ENCODE data around the gene APMAP.
"Not testable (repeated sequence)": the region's sequence is repeated elsewhere in the genome, so short reads cannot be mapped to it uniquely, and the experiment has no call there.

The APMAP gene

DNA sequence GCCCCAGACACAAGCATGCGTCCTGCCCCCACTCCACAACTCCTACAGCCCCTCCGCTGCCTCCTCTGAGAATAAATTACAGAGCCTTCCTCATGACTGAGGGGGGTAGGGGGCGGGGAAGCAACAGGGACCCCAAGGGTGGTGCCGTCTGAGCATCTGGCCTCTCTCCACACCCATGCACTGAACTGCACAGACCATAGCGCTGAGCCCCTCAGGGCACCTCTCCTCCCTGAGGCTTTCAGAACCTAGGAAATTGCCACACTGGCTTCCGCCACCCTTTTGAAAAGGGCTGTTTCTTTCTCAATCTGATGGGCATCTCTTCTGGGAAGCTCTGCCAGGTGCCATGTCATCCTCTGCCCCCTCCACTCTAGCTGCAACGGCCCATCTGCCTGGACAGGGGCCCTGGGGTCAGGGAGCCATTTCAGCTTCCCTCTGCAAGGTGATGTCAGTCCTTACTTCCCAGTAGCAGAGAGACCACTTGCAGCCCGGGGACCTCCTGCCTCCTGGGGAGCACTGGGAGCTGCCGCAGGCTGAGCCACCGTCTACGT lies 40.9 kb downstream of the APMAP start:
- no peak for DNase-seq (ENCODE audit: low read depth)

DNA sequence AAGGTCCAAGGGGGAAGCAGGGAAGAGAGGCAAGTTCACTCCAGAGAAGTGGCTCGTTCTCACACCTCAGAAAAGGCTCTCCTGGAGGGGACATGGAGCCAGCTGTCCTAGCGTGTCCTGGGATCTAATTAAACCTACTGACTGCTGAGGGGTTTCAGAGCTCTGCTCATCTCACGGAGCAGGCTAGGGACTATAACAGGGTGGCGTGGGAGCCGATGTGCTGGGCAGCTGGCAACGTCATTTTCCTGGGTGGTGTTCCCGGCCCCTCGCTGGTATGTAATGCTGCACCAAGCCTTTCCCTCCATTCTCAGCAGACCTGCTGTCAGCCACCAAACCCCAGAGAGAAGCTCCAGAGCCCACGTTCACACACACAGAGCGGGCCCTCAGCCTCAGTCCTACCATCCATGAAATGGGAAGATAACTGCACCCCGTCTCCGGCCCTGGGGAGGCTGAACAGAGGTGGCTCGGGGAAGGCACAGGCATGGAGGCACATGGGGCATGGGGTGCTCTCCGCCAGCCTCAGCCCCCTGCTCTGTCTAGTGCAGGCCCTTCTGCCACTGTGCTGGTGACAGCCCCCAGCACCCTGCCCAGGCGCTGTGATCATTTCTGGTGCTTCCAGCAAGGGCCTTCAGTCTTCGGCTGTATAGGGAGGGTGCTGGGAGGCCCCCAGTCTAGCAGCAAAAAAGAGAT lies 41.6 kb downstream of the APMAP start:
- DNase-seq (ENCODE audit: low read depth), result no peak

DNA sequence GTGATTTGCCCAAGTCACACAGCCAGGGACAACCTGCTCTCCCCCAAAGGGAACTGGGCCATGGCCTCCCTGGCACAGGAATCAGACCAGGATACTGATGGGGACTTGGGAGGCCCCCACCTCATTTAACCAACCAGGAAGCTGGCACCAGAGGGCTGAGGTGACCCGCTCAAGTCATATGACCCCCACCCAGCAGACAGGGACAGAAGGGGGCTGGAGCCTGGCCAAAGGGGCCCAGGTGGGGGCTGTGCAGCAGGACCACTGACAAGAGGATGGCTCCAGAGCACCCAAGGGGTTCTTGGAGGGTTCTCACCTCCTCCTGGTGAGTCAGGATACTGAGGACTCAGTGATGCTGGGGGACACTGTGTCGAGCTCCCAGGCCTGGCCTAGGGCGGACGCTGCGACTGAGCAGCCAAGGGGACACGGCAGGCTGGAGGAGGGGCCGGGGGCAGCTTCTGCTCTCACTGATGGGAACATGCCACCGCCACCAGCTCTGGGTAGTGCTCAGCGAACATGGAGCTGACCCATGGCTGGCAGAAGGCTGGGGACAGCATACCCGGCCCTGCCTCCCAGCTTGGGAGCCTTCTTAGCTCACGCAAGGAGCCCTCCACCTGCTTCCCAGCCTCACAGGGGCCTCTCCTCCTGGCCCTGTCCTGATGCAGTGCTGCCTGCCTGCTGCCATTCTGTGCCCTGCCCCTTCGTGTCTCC lies 42.3 kb downstream of the APMAP start:
- no peak for DNase-seq (ENCODE audit: low read depth)

DNA sequence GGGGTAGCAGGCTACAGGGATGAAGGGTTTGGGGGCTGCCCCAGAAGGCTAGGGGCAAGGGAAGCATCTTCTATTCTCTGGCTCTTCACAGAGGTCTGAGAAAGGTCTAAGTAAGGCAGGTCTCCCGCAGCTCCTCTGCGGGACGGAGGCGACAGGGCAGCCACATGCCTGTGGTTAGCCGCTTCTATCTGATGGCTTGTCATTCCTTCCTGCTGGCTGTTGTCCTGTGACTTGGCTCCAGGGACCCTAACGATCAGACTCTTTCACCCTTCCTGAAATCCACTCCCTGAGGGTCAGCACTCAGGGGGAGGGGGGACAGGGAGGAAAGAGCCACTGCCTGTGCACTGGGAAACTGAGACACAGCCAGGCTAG lies 42.8 kb downstream of the APMAP start:
- DNase-seq (ENCODE audit: low read depth), result no peak

DNA sequence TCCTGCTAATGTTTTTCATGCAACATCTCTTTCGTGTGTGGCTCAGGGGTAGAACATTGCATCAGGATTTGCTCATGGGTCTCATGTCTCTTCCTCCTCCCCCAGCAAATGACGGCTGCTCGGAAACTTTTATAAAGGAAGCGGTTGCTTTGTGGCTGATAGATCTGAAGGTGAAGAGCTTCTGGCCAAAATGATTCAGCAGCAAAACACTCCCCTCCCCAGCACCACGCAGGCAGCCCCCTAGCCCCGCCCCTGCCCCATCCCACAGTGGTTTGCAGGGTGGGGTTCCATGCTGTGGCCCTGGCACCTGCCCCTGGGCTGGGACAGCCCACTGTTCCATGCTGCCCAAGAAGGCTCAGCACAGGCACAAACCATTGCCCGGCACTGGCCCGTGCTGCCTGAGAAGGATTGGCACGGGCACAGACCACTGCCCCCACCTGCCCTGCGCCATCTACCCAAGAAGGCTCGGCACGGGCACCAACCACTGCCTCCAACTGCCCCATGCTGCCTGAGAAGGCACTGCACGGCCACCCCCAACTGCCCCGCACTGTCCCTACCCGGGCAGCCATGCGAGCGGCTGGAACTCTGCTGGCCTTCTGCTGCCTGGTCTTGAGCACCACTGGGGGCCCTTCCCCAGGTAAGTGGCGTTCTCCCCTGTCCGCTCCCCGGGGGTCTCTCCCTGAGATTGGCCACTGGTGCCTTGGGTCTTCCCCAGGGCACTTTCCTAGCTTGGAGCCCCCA lies 43.4 kb downstream of the APMAP start, which contains the start of gene CST7:
Gene CST7, plus strand, starts transcription at position 331 of the 741 bp plus-strand sequence. Its CDS starts 237 bp downstream, at position 568.
- peak; percentile 78 for DNase-seq (ENCODE audit: low read depth)

DNA sequence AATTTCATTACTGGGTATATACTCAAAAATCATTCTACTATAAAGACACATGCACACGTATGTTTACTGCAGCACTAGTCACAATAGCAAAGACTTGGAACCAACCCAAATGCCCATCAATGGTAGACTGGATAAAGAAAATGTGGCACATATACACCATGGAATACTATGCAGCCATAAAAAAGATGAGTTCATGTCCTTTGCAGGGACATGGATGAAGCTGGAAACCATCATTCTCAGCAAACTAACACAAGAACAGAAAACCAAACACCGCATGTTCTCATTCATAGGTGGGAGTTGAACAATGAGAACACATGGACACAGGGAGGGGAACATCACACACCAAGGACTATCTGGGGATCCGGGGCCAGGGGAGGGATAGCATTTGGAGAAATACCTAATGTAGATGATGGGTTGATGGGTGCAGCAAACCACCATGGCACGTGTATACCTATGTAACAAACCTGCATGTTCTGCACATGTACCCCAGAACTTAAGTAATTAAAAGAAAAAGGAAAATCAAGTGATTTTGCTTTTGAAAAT lies 44.1 kb downstream of the APMAP start:
- not testable (repeated sequence) for DNase-seq (ENCODE audit: low read depth)

DNA sequence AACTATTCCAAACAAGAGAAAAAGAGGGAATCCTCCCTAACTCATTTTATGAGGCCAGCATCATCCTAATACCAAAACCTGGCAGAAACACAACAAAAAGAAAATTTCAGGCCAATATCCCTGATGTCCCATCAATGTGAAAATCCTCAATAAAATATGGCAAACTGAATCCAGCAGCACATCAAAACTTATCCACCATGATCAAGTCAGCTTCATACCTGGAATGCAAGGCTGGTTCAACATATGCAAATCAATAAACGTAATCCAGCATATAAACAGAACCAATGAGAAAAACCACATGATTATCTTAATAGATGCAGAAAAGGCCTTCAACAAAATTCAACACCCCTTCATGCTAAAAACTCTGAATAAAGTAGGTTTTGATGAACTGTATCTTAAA lies 46.2 kb downstream of the APMAP start:
- DNase-seq (ENCODE audit: low read depth), result not testable (repeated sequence)

DNA sequence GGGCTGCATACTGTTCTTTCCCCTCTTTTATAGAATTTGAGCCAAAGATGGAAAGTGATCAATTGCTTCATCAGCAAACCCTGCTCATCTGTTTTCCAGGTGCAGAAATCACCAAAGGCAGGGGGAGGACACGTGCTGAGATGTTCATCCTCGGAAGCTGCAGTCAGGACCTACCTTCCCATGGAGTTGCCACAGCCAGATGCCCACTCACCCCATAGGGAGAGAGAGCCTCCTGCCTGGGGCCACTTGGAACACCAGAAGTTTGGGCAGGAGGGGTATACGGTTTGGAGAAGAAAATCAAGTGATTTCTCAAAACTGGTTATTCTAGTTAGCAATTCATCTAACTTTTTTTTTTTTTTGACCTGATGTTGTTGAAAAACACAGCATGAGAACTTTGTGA lies 48.8 kb downstream of the APMAP start:
- no peak for DNase-seq (ENCODE audit: low read depth)

DNA sequence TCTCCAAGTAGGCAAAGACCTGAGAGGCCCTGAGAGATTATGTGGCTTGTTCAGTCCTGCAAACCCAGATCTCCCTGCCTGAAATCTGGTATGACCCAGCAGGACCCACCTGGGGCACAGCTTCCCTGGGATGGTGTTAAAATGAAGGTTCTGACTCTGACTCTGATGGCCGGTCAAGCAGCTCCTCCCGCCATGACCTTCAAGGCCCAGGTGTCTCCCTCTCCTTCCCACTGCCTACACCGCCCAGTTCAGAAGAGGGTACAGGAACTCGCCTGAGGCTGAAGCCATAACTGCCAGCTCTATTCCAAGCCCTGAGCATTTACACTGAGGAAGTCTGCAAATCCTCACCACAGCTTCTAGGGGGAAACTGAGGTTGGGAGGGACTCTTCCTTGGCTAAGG lies 49.4 kb downstream of the APMAP start:
- no peak for DNase-seq (ENCODE audit: low read depth)

DNA sequence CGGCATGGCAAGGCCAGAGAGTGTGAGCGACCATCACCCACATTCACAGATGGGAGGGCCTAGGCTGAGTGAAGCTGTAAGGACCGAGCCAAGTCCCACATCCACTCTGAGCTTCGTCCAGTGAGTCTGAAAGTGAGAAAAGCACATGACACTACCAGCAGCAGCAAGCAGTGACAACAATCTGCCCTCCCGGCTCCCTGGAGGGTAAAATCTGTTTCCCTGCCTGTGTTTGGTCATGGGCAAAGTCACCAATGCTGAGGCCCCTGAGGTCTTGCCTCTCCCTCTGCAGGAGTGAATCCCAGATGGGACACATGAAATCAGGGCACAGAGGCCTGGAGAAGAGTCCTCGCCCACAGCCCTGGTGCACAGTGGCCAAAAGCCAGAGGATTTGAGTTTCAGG lies 49.9 kb downstream of the APMAP start:
- DNase-seq (ENCODE audit: low read depth), result no peak

DNA sequence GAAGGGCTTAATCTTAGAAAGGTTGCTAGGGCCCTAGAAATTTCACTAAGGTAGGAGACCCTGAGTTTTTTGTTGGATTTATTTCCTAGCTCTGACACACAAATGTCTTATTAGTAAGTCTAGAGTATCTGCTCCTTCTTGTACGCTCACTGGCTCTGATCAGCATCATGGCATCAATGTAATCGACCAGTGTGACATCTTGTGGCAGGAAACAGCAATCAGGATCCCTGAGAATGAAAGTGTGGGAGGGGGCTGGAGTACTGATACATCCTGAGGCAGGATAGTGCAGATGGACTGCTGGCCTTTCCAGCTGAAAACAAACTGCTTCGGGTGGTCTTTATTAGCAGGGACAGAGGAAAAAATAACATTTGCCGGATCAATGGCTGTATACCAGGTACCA lies 53.5 kb downstream of the APMAP start:
- DNase-seq (ENCODE audit: low read depth), result no peak

DNA sequence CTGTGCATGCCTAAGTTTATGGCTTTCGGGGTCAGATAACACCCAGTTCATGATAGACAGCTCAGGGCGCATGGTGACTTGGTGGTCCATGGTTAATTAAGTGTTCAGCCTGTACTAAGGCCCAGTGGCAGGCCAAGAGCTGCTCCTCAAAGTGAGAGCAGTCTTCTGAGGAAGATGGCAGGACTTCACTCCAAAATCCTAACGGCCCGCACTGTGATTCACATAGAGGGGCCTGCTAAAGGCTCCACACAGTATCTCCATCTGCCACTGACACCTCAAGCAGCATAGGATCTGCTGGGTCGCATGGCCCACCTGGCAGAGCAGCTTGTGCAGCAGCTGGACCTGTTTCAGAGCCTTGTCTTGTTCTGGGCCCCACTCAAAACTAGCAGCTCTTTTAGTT lies 54.1 kb downstream of the APMAP start:
- DNase-seq (ENCODE audit: low read depth), result no peak

DNA sequence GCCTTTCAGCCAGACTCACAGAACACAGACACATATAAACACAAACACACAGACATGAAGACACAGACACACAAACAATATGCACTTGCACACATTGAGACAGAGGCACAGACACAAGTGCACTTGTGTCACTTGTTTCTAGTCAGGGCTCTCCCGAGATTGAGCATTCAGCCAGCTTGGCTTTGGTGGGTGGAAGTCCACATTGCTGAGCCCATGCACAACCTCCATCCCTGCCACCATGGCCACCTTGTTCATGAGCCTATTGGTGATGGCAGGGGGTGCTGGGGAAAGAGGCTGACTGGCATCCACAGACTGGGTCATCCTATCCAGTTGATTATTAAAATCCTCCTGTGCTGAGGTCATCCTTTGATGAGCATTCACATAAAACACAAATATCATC lies 55.0 kb downstream of the APMAP start:
- DNase-seq (ENCODE audit: low read depth), result no peak

DNA sequence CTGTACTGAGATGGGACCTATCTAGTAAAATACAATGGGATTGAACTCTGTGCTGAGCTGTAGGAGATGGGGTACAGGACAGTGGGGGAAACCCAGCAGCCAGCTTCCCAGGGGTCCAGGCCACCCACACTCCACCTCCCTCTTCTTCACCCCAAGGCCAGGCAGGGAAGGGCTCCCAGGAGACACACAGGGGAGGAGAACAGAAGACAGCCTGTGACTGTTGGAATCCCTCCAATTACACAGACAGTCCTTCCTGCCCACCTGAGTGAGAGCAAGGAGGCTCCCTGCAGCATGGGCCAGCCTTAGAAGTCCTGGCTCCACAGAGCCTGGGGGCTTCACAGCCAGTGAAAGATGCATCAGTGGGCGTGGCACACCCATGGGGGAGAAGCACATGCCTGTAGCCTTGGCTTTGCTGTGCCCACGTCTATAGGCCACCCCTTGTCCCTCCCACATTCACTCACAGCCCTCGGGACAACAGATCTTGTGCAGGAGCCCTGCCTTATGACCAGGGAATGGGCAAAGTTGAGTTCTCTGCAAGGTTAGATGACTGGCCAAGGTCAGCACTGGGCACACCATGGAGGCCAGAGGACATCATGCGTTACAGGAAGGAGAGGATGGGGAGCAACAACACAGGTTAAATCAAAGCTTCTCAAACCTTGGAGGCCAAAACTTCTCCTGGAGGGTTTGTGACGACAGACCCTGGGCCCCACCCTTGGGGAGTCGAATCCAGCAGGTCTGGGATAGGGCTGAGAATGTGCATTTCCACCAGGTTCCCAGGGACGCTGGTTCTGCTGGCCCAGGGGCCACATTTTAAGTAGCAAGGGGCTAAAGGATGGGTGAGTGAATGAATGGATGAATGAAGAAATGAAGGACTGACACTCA lies 55.8 kb downstream of the APMAP start:
- no peak for DNase-seq (ENCODE audit: low read depth)

DNA sequence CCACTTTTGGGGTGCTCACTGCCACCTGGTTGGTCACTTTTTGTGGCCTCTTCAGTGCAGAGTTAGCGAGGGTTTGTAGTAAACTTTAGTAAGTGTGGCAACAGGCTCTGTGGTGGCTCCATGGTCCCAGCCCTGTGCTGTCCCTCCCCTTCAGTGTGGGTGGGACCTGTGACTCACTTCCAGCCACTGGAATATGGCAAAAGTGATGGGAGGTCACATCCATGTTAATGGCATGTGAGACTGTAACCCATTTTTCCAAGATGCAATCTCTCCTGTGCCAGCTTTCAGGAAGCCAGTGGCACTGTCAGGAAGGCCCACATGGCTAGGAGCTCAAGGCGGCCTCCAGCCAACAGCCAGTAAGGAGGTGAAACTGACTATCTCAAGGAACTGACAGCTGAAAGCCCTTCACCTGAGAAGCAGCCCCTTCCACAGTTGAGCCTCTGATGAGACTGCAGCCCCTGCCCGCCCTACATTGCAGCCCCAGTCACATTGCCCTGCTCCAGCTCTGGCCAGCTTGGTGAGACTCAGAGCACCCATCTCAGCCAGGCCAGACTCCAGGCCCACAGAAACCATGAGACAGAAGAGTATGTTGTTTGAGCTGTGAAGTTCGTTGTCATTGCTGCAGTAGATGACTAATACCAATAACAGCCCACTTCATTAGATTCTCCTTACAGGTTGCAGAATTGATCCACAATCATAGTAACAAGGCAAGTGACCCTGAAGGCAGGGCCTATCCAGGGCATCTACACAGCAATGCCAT lies 56.6 kb downstream of the APMAP start:
- no peak for DNase-seq (ENCODE audit: low read depth)

DNA sequence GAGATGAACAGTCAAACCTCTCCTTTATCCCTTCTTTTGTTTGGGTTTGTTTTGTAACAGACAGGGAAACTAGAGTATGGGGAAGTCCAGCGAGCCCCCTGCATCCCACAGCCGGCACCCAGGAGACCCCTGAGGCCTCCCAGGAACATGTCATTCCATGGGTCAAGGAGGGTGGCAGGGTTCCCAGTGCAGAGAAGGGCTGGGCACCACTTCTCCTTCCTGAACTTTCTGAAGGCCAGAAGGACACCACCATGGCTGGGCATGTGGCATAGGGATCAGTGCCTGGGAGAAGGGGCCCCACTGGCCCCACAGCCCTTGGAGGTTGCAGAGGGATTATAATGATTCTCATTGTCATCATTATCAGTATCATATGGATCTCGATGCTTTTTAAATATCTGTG lies 57.4 kb downstream of the APMAP start:
- DNase-seq (ENCODE audit: low read depth), result no peak

DNA sequence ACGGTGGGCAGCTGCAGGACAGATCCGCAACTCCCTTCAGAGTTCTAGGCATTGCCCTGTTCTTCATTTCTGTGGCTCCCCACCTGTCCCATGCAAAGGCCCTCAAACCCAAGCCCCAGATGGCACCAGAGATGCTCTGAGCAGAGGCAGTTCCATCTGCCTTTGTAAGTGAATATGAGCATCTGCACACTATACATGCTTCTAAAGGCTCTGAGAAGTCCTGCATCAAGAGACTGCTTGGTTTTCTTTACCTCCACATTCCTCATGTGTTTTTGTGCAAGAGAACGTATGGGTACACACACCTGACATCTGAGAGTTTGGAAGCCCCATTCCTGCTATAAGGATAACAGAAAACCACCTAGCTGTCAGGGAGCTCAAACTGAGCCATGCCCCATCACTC lies 57.8 kb downstream of the APMAP start:
- no peak for DNase-seq (ENCODE audit: low read depth)

DNA sequence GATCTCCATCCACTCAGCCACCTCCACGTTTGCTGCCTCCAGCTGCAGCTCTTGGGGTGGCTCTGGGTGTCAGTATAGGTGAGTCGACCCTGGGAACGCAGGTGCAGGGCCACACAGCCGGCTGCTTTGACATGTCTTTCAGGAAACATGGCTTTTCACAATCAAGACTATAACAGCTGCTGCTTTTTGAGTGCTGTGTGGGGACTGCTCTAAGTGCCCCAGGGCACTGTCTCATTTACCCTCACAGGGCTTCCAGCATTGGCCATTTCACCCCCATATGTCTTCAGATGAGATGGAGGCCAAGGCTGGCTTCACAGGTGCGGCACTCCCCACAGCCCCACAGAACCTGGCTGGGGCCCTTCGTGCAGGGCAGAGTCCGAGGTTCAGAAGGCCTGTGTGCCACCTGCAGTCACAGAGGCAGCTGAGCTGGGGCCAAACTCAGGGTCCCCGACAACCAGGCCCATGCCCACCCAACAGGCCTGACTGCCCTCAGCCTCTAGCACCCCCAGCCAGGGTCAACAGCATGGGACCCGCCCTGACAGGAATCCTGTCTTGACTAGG lies 58.4 kb downstream of the APMAP start:
- no peak for DNase-seq (ENCODE audit: low read depth)

DNA sequence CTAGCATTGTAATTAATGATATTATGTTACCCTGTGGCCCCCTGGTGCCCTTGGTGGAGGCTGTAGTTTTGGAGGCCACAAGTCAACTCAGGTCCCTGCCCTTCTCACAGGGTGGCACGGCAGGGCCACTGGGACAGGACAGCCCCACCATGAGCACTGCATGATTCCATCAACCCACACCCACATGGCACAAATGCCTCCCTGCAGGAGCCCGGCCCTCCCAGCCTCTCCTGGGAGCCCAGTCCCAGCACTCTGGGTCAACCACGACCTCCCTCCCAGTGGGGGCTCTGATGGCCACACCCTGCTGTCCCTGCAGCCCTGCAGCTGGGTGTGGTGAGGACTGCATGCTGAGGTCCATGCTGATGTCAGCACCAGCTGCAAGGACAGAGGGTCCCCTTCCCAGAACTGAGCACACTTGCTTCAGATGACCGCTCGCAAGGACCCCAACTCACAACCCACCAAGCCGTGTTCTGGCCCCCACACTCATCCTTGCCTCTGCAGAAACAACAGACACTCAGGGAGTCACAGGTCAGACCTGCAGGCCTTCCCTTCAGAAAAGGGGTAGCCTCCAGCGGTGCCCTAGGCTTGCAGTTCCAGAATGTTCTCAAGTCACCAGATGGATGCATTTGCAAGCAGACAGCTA lies 59.2 kb downstream of the APMAP start:
- DNase-seq (ENCODE audit: low read depth), result no peak

DNA sequence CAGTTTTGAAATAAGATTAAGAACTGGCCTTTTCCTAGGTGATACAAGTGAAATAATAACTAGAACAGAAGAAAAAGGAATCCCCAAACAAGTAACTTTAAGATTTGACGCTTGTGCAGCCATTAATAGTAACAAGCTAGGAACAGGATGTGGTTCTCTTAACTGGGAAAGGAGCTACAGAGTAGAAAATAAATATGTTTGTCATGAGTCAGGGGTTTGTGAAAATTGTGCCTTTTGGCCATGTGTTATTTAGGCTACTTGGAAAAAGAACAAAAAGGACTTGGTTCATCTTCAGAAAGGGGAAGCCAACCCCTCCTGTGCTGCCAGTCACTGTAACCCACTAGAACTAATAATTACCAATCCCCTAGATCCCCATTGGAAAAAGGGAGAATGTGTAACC lies 60.7 kb downstream of the APMAP start:
- not testable (repeated sequence) for DNase-seq (ENCODE audit: low read depth)

All from activated T-helper 9 cell treated with anti-CD3 and anti-CD28 coated beads, Interleukin-2, amount 50 U/mL, for 16 hours (primary cell).